Muscle of leg (tissue), 11 donors: Measurements from ENCODE around the gene MAD1L1. TPM values are rescaled to one million over a fixed set of nuclear protein-coding genes. Genes with fewer than 3 reads are reported as not detected.
"Not testable (repeated sequence)": the region's sequence is repeated elsewhere in the genome, so short reads cannot be mapped to it uniquely, and the experiment has no call there.

Experiments used
- DNase-seq: peaks from one replicate; pipeline ENCODE4 v3.0.0; 2013
- H3K27ac ChIP-seq: one replicate; pipeline ENCODE4 v1.5.1; 2013; ENCODE audit warnings: mild to moderate bottlenecking, low read length, control low read depth
- H3K27me3 ChIP-seq: one replicate; pipeline ENCODE4 v1.6.1; 2013; ENCODE audit warnings: low read length; ENCODE audit not compliant: control insufficient read depth, insufficient read depth
- H3K36me3 ChIP-seq: one replicate; pipeline ENCODE4 v1.6.1; 2013; ENCODE audit warnings: low read length; ENCODE audit not compliant: control insufficient read depth, insufficient read depth
- H3K4me1 ChIP-seq: one replicate; pipeline ENCODE4 v1.6.1; 2013; ENCODE audit warnings: low read length; ENCODE audit not compliant: control insufficient read depth, insufficient read depth
- H3K4me3 ChIP-seq: one replicate; pipeline ENCODE4 v1.5.1; 2013; ENCODE audit warnings: low read length, control low read depth
- H3K9me3 ChIP-seq: replicated peaks from 2 replicates; pipeline ENCODE4 v1.6.1; 2013; ENCODE audit warnings: low read depth, low read length; ENCODE audit not compliant: control insufficient read depth
- WGBS: methylation state at CpG from one replicate; pipeline ENCODE4 v1.1.5; 2013; ENCODE audit warnings: missing lambda C conversion rate; ENCODE audit not compliant: insufficient coverage; 5-methylcytosine and 5-hydroxymethylcytosine counted together
- polyA plus RNA-seq, 8 donors: library from polyadenylated mRNA; unstranded; fragments of 120-200 nt; gene quantifications; one replicate each; pipeline versions ENCODE4 v1.2.1 to v1.2.3, GENCODE V29; 2013; ENCODE audit warnings: inconsistent platforms in 1 of 8, low replicate concordance in 1 of 8; ENCODE audit not compliant: insufficient read length in 8 of 8, insufficient read depth in 1 of 8
- total RNA-seq: library from RNA; stranded (reverse); fragments of 120-200 nt; gene quantifications from one replicate; pipeline ENCODE4 v1.2.4, GENCODE V29; 2013

Gene MAD1L1
- total and polyA plus RNA-seq, 9 donors, result 19.1 to 38.7 (median 21.8) TPM

- Histone ChIP-seq H3K4me1 (no peaks in the 10 kb centered on the region), H3K27ac (no peak overlapping the region), H3K36me3 (peaks cover 23% of the 10 kb centered on the region), H3K4me3 (no peak overlapping the region), H3K27me3 (no peaks in the 10 kb centered on the region), H3K9me3 (no peaks in the 10 kb centered on the region)
- DNase-seq, result no peak
- 88% methylated on average over 20 of the region's 26 CpGs for WGBS
Measured at GRCh38 chr7:1884583-1885350, 348.0 kb downstream of the MAD1L1 start.

GRCh38 chr7:1883834-1884582 is 348.7 kb downstream of the MAD1L1 start:
- DNase-seq, result no peak
- Histone ChIP-seq H3K4me3 (no peak overlapping the region), H3K4me1 (no peaks in the 10 kb centered on the region), H3K36me3 (peaks cover 23% of the 10 kb centered on the region), H3K27me3 (no peaks in the 10 kb centered on the region), H3K27ac (no peak overlapping the region), H3K9me3 (no peaks in the 10 kb centered on the region)
- 76% methylated on average over 26 of the region's 30 CpGs for WGBS

GRCh38 chr7:1883031-1883761 is 349.5 kb downstream of the MAD1L1 start:
- Histone ChIP-seq H3K4me3 (no peak overlapping the region), H3K27ac (no peak overlapping the region), H3K36me3 (peaks cover 18% of the 10 kb centered on the region), H3K4me1 (no peaks in the 10 kb centered on the region), H3K9me3 (peaks cover 2% of the 10 kb centered on the region), H3K27me3 (no peaks in the 10 kb centered on the region)
- no peak for DNase-seq
- WGBS, result 53% methylated on average over 17 of the region's 18 CpGs

GRCh38 chr7:1882451-1882850 is 350.3 kb downstream of the MAD1L1 start:
- WGBS, result 55% methylated on average over 2 of the region's 13 CpGs
- Histone ChIP-seq H3K27ac (no peak overlapping the region), H3K27me3 (no peaks in the 10 kb centered on the region), H3K9me3 (peaks cover 5% of the 10 kb centered on the region), H3K4me1 (no peaks in the 10 kb centered on the region), H3K4me3 (no peak overlapping the region), H3K36me3 (peaks cover 11% of the 10 kb centered on the region)
- DNase-seq, result no peak

- Histone ChIP-seq H3K36me3 (peaks cover 8% of the 10 kb centered on the region), H3K4me1 (no peaks in the 10 kb centered on the region), H3K27ac (no peak overlapping the region), H3K9me3 (peaks cover 5% of the 10 kb centered on the region), H3K4me3 (no peak overlapping the region), H3K27me3 (no peaks in the 10 kb centered on the region)
- WGBS, result 90% methylated on average over 9 of the region's 15 CpGs
- no peak for DNase-seq
Measured at GRCh38 chr7:1881946-1882345, 350.8 kb downstream of the MAD1L1 start.

- H3K9me3 ChIP-seq, H3K27ac ChIP-seq, H3K4me3 ChIP-seq, H3K27me3 ChIP-seq, H3K4me1 ChIP-seq, H3K36me3 ChIP-seq, DNase-seq: not testable (repeated sequence)
- no CpG with 5 or more reads among the region's 6 CpGs for WGBS
Measured at GRCh38 chr7:1876641-1877040, 356.1 kb downstream of the MAD1L1 start.

- H3K9me3 ChIP-seq, H3K27ac ChIP-seq, H3K4me1 ChIP-seq, H3K36me3 ChIP-seq, H3K27me3 ChIP-seq, H3K4me3 ChIP-seq, DNase-seq: not testable (repeated sequence)
- WGBS, result 48% methylated on average over 21 of the region's 29 CpGs
Measured at GRCh38 chr7:1875392-1876199, 357.1 kb downstream of the MAD1L1 start.

- not testable (repeated sequence) for H3K9me3 ChIP-seq, H3K36me3 ChIP-seq, H3K27ac ChIP-seq, H3K27me3 ChIP-seq, DNase-seq, H3K4me1 ChIP-seq, H3K4me3 ChIP-seq
- 76% methylated on average over 8 of the region's 21 CpGs for WGBS
Measured at GRCh38 chr7:1874590-1875391, 358.0 kb downstream of the MAD1L1 start.

- no peaks in the 10 kb centered on the region for H3K36me3 ChIP-seq
- no peak overlapping the region for H3K4me3 ChIP-seq
- no peak overlapping the region for H3K27ac ChIP-seq
- H3K9me3 ChIP-seq, result peaks cover 5% of the 10 kb centered on the region
- WGBS, result 83% methylated on average over 35 of the region's 38 CpGs
- peaks cover 8% of the 10 kb centered on the region for H3K4me1 ChIP-seq
- no peaks in the 10 kb centered on the region for H3K27me3 ChIP-seq
- DNase-seq, result no peak
Measured at GRCh38 chr7:1873857-1874589, 358.7 kb downstream of the MAD1L1 start.
